ENCODE measurements around the gene OR10D3. TPM values are rescaled to one million over a fixed set of nuclear protein-coding genes. Genes with fewer than 3 reads are reported as not detected.
"Not testable (repeated sequence)": the region's sequence is repeated elsewhere in the genome, so short reads cannot be mapped to it uniquely, and the experiment has no call there.

Gene OR10D3
- total RNA-seq, 4 donors from 2014 or later, result not detected

DNA sequence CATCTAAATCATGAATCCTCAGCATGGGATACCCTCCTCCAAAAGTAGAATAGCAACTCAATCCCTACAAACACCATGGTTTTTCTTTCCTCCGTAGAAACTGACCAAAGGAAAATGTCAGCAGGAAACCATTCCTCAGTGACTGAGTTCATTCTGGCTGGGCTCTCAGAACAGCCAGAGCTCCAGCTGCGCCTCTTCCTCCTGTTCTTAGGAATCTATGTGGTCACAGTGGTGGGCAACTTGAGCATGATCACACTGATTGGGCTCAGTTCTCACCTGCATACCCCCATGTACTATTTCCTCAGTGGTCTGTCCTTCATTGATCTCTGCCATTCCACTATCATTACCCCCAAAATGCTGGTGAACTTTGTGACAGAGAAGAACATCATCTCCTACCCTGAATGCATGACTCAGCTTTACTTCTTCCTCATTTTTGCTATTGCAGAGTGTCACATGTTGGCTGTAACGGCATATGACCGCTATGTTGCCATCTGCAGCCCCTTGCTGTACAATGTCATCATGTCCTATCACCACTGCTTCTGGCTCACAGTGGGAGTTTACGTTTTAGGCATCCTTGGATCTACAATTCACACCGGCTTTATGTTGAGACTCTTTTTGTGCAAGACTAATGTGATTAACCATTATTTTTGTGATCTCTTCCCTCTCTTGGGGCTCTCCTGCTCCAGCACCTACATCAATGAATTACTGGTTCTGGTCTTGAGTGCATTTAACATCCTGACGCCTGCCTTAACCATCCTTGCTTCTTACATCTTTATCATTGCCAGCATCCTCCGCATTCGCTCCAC lies 41.7 kb downstream of the OR10D3 start:
- 64 to 79% methylated on average over 9 of the region's 9 CpGs for WGBS, 2 donors
- H3K9me3 ChIP-seq, H3K36me3 ChIP-seq, H3K4me3 ChIP-seq, H3K27me3 ChIP-seq, H3K4me1 ChIP-seq, H3K27ac ChIP-seq: not testable (repeated sequence)
- peak in 1 of 2 donors; percentile 47 for TF ChIP-seq EP300 (IDR thresholded peaks at IDR 0.05)
- DNase-seq (ENCODE audit: low spot score in 2 of 2), result peak in 1 of 2 donors; percentile 47

GRCh38 chr11:124225471-124225870 lies 42.3 kb downstream of the OR10D3 start:
- H3K9me3 ChIP-seq, result no peaks in the 10 kb centered on the region
- H3K27me3 ChIP-seq, result no peaks in the 10 kb centered on the region
- H3K4me1 ChIP-seq, result no peaks in the 10 kb centered on the region

DNA sequence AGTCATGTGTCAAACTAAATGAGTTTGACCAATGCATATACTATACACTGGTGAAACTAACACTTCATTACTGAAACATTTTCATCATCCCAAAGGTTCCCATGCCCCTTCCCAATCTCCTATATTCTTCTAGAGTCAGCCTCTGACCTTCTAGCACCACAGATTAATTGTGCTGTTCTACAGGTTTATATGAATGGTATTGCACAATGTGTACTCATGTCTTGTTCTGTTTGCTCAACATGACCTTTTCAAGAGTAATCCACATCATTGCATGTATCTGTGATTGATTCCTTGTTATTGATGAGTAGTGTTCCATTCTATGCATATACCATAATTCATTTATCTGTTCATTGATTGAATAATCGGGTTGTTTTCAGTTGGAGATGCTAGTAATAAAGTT lies 50.2 kb downstream of the OR10D3 start:
- TF ChIP-seq EP300 (IDR thresholded peaks at IDR 0.05), result no peak
- TF ChIP-seq, protein P1, sequence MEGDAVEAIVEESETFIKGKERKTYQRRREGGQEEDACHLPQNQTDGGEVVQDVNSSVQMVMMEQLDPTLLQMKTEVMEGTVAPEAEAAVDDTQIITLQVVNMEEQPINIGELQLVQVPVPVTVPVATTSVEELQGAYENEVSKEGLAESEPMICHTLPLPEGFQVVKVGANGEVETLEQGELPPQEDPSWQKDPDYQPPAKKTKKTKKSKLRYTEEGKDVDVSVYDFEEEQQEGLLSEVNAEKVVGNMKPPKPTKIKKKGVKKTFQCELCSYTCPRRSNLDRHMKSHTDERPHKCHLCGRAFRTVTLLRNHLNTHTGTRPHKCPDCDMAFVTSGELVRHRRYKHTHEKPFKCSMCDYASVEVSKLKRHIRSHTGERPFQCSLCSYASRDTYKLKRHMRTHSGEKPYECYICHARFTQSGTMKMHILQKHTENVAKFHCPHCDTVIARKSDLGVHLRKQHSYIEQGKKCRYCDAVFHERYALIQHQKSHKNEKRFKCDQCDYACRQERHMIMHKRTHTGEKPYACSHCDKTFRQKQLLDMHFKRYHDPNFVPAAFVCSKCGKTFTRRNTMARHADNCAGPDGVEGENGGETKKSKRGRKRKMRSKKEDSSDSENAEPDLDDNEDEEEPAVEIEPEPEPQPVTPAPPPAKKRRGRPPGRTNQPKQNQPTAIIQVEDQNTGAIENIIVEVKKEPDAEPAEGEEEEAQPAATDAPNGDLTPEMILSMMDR (IDR thresholded peaks at IDR 0.05), result no peak
- TF ChIP-seq POLR2A (IDR thresholded peaks at IDR 0.05), result no peak
- no peaks in the 10 kb centered on the region for H3K27me3 ChIP-seq

More at GRCh38 chr11:124225471-124225870, 42.3 kb downstream of the OR10D3 start:
- TF ChIP-seq, protein P1 (IDR thresholded peaks at IDR 0.05), result no peak
- TF ChIP-seq EP300 (IDR thresholded peaks at IDR 0.05), result no peak
- no peak for TF ChIP-seq POLR2A (IDR thresholded peaks at IDR 0.05)
- H3K27ac ChIP-seq, result no peak overlapping the region
- no peaks in the 10 kb centered on the region for H3K36me3 ChIP-seq
- WGBS, 2 donors, result 85 to 86% methylated on average over 1 of the region's 1 CpG
- no peak overlapping the region for H3K4me3 ChIP-seq
- DNase-seq (ENCODE audit: low spot score in 2 of 2), result no peak

More for the DNA sequence above, 50.2 kb downstream of the OR10D3 start:
- no peaks in the 10 kb centered on the region for H3K9me3 ChIP-seq
- no peaks in the 10 kb centered on the region for H3K36me3 ChIP-seq
- no peak for DNase-seq (ENCODE audit: low spot score in 2 of 2)
- no peak overlapping the region for H3K4me3 ChIP-seq
- WGBS, 2 donors, result 0 to 42% methylated on average over 1 of the region's 1 CpG
- H3K27ac ChIP-seq, result no peak overlapping the region
- H3K4me1 ChIP-seq, result no peaks in the 10 kb centered on the region

Other genes with a start within 250 kb of the OR10D3 start
- gene OR4D5, start 243.7 kb upstream of the OR10D3 start, total RNA-seq, result not detected
- not detected for gene OR6T1, start 239.5 kb upstream of the OR10D3 start, total RNA-seq
- gene OR10S1, start 205.6 kb upstream of the OR10D3 start, total RNA-seq, result not detected
- not detected for gene OR10G6, start 188.2 kb upstream of the OR10D3 start, total RNA-seq
- gene OR10G4, start 170.3 kb upstream of the OR10D3 start, total RNA-seq, result not detected
- not detected for gene OR10G9, start 160.3 kb upstream of the OR10D3 start, total RNA-seq
- gene OR10G8, start 156.5 kb upstream of the OR10D3 start, total RNA-seq, result not detected
- gene OR10G7, start 142.0 kb upstream of the OR10D3 start, total RNA-seq, result not detected
- 10 to 100 TPM; 17.0 to 22.5 (median 19.9) TPM for gene VWA5A, start 67.9 kb upstream of the OR10D3 start, total RNA-seq
- not detected for gene OR8G1, start 57.8 kb downstream of the OR10D3 start, total RNA-seq
- gene OR8G5, start 73.0 kb downstream of the OR10D3 start, total RNA-seq, result not detected
- not detected for gene OR8D1, start 130.6 kb downstream of the OR10D3 start, total RNA-seq
- gene OR8D2, start 136.9 kb downstream of the OR10D3 start, total RNA-seq, result not detected
- gene OR8B2, start 201.2 kb downstream of the OR10D3 start, total RNA-seq, result not detected
- gene OR8B3, start 215.7 kb downstream of the OR10D3 start, total RNA-seq, result not detected
- gene OR8B4, start 241.5 kb downstream of the OR10D3 start, total RNA-seq, result not detected

All from tibial nerve (tissue), 4 donors.